ENCODE data around the gene DUSP15.
"Not testable (repeated sequence)": the region's sequence is repeated elsewhere in the genome, so short reads cannot be mapped to it uniquely, and the experiment has no call there.

Gene DUSP15

GRCh38 chr20:31819083-31819784 lies 51.1 kb downstream of the DUSP15 start, which contains the start of gene MYLK2:
Gene MYLK2 (plus strand): TSS chr20:31819356. CDS start chr20:31819581, 225 bp downstream.
- H3K4me3 ChIP-seq (ENCODE audit: low read depth, low read length): no peak within 1 kb of the TSS
- no peak for TF ChIP-seq CTCF (IDR thresholded peaks at IDR 0.05; ENCODE audit: borderline replicate concordance, insufficient read depth, low read depth, low read length)

- no peak for TF ChIP-seq CTCF (IDR thresholded peaks at IDR 0.05; ENCODE audit: borderline replicate concordance, insufficient read depth, low read depth, low read length)
- H3K4me3 ChIP-seq (ENCODE audit: low read depth, low read length): no peak overlapping the region
Measured at GRCh38 chr20:31818376-31818908, 51.9 kb downstream of the DUSP15 start.

GRCh38 chr20:31817461-31817860 lies 52.9 kb downstream of the DUSP15 start:
- H3K4me3 ChIP-seq (ENCODE audit: low read depth, low read length): no peak overlapping the region
- TF ChIP-seq CTCF (IDR thresholded peaks at IDR 0.05; ENCODE audit: borderline replicate concordance, insufficient read depth, low read depth, low read length): no peak

- TF ChIP-seq CTCF (IDR thresholded peaks at IDR 0.05; ENCODE audit: borderline replicate concordance, insufficient read depth, low read depth, low read length): no peak
- H3K4me3 ChIP-seq (ENCODE audit: low read depth, low read length): no peak overlapping the region
Measured at GRCh38 chr20:31816221-31816620, 54.1 kb downstream of the DUSP15 start.

GRCh38 chr20:31815408-31816188 lies 54.7 kb downstream of the DUSP15 start:
- no peak overlapping the region for H3K4me3 ChIP-seq (ENCODE audit: low read depth, low read length)
- no peak for TF ChIP-seq CTCF (IDR thresholded peaks at IDR 0.05; ENCODE audit: borderline replicate concordance, insufficient read depth, low read depth, low read length)

GRCh38 chr20:31814142-31814541 lies 56.2 kb downstream of the DUSP15 start:
- not testable (repeated sequence) for H3K4me3 ChIP-seq (ENCODE audit: low read depth, low read length)

GRCh38 chr20:31813611-31814010 lies 56.7 kb downstream of the DUSP15 start:
- no peak for TF ChIP-seq CTCF (IDR thresholded peaks at IDR 0.05; ENCODE audit: borderline replicate concordance, insufficient read depth, low read depth, low read length)

More at GRCh38 chr20:31813611-31814010, 56.7 kb downstream of the DUSP15 start:
- no peak overlapping the region for H3K4me3 ChIP-seq (ENCODE audit: low read depth, low read length)
